ENCODE data around the gene TMEM52. TPM values are rescaled to one million over a fixed set of nuclear protein-coding genes. Genes with fewer than 3 reads are reported as not detected.

The TMEM52 gene
- total RNA-seq, 1 experiment from 2014 or later = 12.0 TPM

DNA sequence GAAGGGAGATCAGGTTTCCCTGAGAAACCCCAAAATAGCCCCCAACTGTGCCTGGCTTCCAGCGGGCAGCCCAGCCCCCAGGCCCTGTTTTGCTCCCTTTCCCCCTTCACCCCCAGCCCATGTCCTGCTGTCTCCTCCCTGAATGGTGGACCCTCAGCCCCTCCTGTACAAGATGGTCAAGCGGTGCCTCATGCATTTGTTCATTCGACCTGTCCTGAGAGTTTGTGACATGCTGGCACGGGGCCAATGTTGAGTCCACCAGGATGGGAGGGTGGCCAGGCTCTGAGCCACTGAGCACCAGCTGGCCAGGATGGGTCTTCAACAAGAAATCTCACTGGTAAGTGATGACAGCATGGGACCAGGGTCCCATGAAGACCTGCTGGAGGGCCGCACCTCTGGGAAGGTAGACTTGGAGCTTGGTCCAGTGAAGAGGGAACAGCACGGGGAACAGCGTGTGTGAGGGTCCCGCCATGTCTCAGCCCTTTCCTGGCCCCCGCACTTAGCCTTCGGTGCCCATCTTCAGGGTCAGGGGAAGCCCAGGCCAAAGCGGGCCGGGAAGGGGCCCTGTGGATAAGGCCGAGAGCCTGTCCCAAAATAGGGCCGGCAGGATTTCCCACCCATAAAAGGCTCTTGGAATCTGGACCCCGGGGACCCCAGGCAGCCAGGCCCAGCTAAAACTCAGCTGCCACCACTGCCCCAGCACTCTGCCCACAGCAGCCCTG is 3.9 kb downstream of the TMEM52 start, which contains the start of gene CALML6:
Gene CALML6, plus strand, starts transcription at position 290 of the 722 bp plus-strand sequence. Its CDS starts 21 bp downstream, at position 311.
- DNase-seq (ENCODE audit: low spot score) = no peak

DNA sequence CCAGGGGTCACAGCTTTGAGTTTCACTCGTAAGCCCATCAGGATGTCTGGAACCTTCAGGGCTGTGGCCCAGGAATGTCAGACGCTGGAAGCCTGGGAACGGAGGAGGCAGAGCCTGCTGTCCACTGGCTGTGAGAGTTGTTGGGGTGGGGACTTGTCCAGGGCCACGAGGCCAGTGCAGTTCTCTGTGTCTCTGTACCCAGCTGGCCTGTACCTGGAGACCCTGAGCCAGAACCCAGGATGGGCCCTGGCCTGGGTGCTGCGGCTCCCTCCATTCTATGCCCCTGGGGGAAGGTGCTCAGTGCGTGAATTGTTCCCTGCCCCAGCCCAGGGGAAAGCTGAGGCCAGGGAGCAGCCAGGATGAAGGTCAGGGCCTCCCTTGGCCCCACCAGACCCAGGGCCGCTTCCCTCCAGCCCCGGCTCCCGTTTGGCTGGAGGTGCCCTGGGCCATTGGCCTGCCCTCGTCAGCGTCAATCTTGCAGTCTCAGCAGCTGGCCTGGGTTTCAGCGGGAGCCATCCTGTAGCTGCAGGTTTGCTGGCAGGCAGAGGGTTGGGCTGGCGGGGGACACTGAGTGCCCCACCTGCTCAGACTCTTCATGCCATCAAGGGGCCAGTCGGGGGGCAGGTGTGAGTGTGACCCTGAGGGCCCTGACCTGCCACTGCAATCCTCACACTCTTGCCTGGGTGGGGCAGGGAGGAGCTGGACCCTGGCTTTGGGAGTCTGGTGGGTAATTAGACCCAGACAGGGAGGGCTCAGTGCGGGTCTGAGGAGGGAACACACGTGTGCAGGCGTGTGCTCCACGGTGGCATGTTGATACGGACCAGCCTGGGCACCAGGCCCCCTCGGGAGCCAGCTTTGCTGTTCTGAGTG is 4.7 kb downstream of the TMEM52 start:
- no peak for DNase-seq (ENCODE audit: low spot score)

DNA sequence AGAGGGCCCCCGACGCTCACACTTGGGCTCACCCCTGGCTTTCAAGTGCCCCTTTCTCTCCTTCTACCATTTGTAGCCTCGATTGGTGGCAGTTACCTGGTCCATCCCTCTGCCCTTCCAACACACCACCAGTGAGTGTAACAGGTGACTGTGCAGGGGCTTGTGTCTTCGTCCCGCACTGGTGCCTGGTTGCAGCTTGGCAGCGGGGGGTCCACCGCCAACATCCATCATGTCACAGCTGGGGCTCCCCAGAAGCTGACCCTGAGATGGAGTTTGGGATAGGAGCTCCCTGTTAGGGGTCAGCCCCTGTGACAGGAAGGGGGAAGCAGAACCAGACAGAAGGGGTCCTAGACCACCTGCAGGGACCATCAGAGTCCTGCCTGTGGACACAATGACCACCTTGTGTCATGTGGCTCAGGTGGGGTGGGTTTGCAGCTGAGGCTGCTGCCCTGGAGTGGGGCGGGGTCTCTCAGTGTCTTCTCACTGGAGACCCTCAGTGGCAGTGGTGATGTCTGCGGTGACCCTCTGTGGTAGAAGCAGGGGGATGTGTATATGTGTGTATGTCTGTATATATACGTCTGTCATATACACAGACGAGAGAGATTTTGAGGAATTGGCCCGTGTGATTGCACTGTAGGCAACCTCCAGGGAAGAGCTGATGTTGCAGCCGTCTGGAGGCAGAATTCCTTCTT is 7.6 kb downstream of the TMEM52 start:
- no peak for DNase-seq (ENCODE audit: low spot score)

DNA sequence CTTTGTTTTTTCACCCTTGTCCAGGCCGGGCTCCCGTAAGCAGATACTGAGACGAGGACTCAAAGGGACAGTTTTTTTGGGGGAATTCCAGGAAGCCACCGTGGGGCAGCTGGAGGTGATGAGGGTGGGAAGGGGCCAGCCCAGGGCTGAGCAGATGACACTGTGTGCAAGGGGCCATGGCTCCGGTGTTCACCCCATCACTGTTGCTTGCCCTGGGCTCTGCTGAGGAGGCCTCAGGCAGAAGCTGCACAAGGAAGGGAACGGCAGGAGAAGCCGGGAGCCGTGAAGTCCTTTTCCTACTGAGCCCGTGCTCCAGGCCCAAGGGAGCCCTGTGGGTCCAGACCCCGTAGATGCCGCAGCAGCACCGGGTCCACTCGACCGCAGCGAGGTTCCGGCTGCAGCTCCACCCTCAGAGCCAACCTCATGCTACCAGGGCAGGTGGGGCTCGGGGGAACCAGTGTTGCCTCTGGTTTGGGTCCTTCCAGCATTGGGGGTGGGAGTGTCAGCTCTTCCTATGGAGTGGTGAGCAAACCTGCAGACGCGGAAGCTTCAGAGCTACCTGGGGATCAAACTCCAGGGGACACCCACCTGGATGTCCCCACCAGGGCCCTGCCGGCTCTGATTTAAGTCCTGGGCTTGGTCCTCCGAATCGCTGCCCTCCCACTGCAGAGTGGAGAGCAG is 8.3 kb downstream of the TMEM52 start:
- no peak for DNase-seq (ENCODE audit: low spot score)

DNA sequence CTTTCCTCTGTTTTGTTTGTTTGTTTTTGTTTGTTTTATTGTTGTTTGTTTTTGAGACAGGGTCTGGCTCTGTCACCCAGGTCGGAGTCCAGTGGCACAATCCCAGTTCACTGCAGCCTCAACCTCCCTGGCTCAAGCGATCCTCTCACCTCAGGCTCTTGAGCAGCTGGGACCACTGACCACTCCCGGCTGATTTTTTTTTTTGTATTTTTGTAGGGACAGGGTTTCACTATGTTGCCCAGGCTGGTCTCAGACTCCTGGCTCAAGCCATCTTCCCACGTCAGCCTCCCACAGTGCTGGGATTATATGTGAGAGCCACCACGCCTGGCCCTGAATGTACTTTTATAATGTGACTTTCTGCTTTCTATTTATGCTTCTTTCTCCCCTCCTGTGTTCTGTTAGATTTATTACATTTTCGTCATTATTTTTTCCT is 9.0 kb downstream of the TMEM52 start:
- no peak for DNase-seq (ENCODE audit: low spot score)

DNA sequence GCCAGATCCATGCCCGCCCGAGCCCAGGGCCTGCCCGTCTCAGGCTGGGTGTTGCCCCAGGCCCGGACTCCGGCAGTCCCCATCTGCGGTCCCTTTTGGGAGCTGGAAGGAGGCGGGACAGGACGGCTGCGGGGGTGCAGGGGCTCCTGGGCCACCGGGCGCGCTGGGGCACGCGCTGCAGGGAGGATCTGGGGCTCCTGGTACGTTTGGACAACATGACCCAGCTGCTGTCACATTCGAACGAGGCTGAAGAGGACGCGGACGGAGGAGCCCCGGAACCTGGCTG is 10.6 kb downstream of the TMEM52 start:
- no peak for DNase-seq (ENCODE audit: low spot score)

DNA sequence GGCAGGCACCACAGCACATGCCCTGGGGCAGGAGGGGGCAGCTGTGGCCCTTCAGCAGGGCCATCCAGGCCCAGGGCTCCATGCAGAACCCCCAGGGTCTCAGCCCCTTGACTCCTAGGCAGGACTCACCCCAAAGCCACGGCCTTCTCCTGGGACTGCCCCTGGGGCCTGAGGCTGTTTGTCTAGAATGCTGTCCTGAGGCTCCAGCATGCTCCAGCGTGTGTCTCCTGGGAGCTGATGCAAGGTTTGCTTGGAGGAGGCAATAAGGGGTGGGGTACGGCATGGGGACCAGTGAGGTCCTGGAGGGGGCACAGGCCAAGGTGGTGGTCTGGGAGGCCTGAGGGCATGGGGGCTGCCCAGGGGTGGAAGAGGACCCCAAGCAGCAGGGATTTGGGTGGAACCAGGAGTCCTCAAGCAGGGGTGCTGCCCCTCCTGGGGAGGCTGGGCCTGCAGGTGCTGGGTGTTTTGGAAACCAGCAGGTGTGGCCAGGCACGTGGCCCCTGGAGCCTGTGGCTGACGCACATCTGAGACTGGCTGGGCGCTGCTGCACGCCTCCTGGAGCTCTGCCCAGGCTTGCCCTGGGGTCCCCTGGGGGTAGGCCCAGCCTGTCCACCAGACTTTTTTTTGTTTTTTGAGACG is 11.9 kb downstream of the TMEM52 start:
- no peak for DNase-seq (ENCODE audit: low spot score)

DNA sequence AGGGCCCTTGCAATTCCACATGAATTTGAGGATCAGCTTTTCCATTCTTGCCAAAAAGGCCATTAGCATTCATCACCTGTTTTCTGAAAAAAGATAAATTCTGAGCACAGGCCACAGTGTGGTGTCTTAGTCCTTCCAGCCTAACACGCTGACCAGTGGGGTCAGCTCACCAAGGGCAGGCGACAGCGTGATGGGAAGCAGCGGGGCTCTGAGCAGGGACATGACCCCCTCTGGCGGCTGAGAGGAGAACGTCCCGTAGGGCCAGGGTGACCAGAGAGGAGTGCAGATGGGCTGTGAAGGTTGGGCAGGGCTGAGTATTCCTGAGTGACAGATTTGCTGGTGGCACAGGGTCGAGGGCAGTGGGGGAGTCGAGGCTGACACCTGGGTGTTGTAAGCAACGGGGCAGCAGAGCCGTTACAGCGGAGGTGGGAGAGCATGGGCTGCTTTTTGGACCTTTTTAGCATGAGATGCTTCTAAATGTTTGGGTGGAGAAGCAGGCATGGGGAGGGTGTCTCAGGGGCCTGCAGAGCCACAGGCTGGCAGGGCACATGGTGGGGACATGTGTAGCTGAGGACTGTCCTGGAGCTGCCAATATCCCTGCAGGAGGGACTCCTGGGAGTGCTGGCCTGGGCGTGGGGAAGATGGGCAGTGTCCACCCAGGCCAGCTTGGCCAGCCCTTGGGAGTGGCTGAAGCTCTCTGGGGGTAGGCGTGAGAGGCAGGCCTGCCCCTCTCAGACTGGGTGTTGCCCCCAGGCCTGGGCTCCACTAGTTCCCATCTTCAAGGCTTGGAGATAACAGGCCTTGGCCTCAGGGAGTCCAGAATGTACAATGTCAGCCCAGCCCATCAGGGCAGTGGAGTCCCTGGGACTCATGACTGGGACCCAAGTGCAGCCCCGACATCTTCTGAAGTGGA is 12.6 kb downstream of the TMEM52 start:
- peak; percentile 90 for DNase-seq (ENCODE audit: low spot score)

DNA sequence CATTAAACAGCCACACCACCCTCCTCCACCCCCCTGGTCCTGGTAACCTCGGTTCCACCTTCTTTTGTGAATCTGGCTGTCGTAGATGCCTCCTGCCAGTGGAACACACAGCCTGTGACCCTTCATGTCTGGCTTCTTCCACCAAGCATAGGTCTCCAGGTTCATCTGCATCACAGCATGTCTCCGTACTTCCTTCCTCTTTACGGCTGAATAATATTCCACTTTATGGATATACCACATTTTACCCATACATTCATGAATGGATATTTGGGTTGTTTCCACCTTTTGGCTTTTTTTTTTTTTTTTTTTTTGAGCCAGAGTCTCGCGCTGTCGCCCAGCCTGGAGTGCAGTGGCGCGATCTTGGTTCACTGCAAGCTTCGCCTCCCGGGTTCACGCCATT is 15.9 kb downstream of the TMEM52 start:
- DNase-seq (ENCODE audit: low spot score) = no peak

DNA sequence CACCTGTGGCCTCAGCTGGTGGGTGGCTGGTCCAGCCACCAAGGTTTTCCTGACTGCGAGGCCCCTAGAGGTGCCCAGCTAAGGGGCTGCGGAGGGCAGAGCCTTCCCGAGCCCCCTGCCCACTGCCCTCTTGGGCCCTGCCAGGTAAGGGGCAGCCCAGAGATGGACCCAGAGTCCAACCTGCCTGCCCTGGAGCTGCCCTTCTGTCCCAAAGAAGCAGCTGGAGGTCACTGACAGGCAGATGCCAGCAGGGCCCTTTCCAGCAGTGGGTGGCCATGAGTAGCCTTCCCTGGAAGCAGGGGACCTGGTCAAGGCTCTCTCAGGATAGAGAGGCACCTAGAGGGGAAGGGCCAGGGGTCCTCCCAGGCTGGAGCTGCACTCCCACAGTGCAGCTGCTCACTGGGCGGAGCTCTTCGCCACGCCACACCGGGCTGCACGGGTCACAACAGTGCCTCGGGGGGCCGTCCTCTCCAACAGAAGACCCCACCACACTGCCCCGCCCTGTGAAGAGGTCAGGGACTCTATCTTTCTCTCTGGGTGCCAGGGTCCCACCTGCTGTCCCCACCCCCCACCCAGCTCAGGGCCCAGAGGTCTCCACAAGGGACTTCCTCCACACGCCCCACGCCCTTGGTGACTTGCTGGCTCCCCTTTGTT is 17.3 kb downstream of the TMEM52 start:
- no peak for DNase-seq (ENCODE audit: low spot score)

DNA sequence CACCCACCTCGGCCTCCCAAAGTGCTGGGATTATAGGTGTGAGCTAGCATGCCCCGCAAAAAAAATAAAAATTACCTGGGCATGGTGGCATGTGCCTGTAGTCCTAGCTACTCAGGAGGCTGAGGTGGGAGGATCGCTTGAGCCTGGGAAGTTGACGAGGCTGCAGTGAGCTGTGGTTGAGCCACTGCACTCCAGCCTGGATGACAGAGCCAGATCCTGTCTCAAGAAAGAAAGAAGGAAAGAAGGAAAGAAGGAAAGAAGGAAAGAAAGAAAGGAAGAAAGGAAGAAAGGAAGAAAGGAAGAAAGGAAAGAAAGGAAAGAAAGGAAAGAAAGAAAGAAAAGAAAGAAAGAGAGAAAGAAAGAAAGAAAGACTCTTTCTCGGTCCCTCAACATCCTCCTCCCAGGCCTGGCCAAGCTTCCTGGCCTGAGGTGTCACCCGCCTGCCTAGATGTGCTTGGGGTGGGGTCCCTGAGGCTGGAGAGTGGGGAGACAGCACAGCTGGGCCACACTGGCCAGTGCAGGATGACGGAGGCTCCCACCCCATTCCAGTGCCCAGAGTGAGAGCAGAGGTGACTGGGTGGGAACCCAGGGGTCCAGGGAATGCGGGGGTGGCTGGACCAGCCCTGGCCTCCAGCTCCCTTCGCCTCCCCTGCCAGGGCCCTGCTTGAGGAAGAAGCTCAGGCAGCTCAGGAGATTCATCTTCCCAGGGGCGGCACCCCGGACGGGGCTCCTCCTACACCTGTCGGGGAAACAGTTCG is 18.0 kb downstream of the TMEM52 start:
- no peak for DNase-seq (ENCODE audit: low spot score)

DNA sequence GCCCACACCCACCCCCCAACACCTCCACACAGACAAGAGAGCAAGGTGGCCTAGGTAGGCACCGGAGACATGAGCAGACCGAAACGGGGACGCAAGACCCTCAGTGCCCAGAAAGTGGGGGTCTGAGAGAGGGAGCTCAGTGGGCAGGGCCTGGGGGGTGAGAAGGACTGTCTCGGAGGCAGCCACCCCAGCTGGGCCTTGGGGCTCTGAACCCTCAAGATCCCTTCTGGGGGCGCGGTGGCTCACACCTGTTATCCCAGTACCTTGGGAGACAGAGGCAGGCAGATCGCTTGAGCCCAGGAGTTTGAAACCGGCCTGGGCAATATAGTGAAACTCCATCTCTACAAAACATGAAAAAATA is 19.1 kb downstream of the TMEM52 start:
- no peak for DNase-seq (ENCODE audit: low spot score)

DNA sequence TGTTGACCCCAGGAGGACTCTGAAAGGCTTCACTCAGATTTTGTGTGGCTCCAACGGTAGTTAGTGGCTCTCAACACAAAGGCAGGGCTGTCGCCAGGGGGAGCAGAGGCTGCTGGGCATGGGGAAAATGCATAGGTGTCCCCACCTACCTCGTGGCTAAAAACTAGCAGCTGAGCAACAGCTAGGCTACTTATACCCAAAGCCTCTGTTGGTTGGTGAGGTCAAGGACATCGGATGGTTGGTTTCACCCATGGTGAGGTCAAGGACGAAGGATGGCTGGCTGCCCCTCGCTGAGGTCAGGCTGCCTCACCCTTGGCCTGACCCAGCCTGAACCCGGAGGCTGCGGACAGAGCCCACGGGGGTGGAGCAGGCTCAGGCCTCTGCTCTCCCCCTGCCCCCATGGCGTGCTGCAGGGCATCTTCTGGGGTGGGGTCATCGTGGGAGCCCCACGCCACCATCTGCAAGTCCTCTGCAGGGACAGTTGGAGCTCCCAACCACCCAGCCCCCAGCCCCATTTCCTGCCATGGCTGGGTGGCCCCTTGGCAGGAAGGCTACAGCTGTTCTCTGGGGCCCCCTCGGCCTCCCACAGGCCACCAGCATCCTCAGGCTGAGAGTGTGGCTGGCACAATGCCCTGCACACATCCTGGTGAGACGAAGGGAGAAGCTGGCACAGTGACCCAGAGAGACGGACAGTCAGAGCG is 19.7 kb downstream of the TMEM52 start:
- DNase-seq (ENCODE audit: low spot score) = no peak

DNA sequence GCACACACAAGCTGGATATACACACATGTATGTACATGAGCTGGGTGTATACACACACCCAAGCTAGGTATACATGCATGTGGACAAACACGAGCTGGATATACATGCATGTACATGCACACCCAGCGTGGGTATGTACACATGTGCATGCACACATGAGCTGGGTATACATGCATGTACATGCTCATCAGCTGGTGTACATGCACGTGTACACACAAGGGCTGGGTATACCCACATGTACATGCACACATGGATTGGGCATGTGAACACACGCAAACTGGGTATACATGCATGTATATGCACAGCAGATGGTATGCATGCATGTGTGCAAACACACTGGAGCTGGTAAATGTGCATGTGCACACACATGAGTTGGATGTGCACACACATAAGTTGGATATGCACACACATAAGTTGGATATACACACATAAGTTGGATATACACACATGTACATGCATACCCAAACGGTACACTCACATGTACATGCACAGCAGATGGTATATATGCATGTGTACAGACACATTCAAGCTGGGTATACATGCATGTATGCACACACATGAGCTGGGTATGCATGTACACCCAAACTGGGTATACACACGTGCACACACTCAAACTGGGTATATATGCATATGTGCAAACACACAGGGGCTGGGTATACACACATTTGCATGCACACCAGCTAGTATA is 20.7 kb downstream of the TMEM52 start:
- no peak for DNase-seq (ENCODE audit: low spot score)

DNA sequence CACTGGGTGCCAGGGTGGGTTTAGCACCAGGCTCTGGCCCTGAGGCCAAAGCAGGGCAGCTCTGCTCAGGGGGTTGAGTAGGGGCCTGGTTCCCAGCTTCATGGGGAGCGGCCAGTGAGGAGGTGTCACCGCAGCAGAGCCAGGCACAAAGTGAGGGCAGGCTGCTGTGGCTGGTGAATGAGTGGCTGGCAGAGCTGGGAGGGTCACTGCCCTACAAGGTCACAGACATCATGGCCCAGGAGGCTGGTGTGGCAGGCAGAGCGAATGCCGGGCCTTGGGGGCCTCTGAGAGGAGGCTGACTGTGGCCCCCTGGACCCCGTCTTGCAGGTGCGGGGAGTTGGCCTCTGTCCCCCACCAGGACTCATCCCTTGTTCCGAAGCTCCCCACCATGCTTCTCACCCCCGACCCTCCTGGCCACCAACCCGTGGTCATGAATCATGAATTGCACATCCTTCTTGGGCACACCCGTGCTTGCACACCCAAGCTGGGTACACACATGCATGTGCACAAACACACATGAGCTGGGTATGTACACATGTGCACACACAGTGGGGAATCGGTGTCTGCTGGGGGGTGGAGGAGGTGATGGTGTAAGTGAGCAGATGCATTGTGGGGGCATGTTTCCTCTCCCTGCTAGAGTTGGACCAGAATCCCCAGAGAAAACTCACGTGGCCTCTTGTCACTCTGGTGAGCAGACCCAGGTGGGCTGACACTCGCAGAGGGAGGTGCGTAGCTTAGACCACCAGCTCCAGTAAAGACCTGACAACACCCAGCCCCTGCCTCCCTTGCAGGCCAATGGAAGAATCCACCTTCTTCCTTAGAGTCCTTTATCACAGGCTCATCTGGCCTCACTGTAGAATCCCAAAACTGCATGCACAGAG is 23.4 kb downstream of the TMEM52 start:
- no peak for DNase-seq (ENCODE audit: low spot score)

DNA sequence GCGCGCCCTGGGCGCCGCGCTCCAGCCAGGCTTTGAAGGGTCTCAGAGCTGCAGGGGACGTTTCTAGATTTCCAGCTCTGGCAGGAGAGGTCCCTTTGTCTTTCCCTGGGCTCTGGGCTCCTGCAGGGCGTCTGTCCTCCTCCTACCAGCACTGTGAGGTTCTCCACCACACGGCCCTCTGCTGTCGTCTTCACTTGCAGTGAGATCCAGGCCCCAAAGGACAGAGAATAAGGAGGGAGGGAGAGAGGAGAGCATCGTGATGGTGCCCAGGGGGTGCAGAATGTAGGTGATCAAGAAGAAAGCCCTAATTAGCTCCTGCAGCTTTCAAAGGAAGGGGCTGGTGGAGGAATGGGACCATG is 24.0 kb downstream of the TMEM52 start:
- DNase-seq (ENCODE audit: low spot score) = no peak
